Neural cell (in vitro differentiated cells): ENCODE results near the gene OR9Q2. TPM values are rescaled to one million over a fixed set of nuclear protein-coding genes. Genes with fewer than 3 reads are reported as not detected.

Source experiments
- H2AFZ ChIP-seq: fragments of 200-600, 300-800 bp; sonication (generic), shearing (Covaris generic); 2 replicates; pipeline ENCODE4 v1.6.0; 2014; ENCODE audit warnings: low read depth, mild to moderate bottlenecking, antibody characterized with exemption, low read length, moderate library complexity
- H3F3A ChIP-seq: fragments of 200-600 bp; shearing (Covaris generic); 2 replicates; pipeline ENCODE4 v1.6.1; 2016; ENCODE audit warnings: mild to moderate bottlenecking, moderate library complexity, mixed read lengths, antibody characterized with exemption, low read length; ENCODE audit not compliant: insufficient read depth, poor library complexity, severe bottlenecking
- H3K27ac ChIP-seq: fragments of 200-600, 300-800 bp; sonication (generic), shearing (Covaris generic); 2 replicates; pipeline ENCODE4 v1.5.1; 2014; ENCODE audit warnings: mild to moderate bottlenecking, low read length, moderate library complexity
- H3K27me3 ChIP-seq: fragments of 300-800, 200-600 bp; sonication (generic), shearing (Covaris generic); 2 replicates; pipeline ENCODE4 v1.6.0; 2014; ENCODE audit warnings: mild to moderate bottlenecking, low read depth, low read length, moderate library complexity; ENCODE audit not compliant: insufficient read depth
- H3K36me3 ChIP-seq: fragments of 300-800, 200-600 bp; sonication (generic), shearing (Covaris generic); 2 replicates; pipeline ENCODE4 v1.5.1; 2014; ENCODE audit warnings: mild to moderate bottlenecking, antibody characterized with exemption, low read length, moderate library complexity; ENCODE audit not compliant: insufficient read depth
- H3K4me2 ChIP-seq: fragments of 300-800, 200-600 bp; sonication (generic), shearing (Covaris generic); 2 replicates; pipeline ENCODE4 v1.6.0; 2014; ENCODE audit warnings: mild to moderate bottlenecking, low read length
- H3K4me3 ChIP-seq: fragments of 300-800, 200-600 bp; sonication (generic), shearing (Covaris generic); 2 replicates; pipeline ENCODE4 v1.5.1; 2014; ENCODE audit warnings: mild to moderate bottlenecking, low read length, moderate library complexity
- H3K79me2 ChIP-seq: fragments of 200-600 bp; shearing (Covaris generic); replicated peaks from 2 replicates; pipeline ENCODE4 v1.6.0; 2014; ENCODE audit warnings: mild to moderate bottlenecking, low read length, moderate library complexity; ENCODE audit not compliant: insufficient read depth
- H3K9ac ChIP-seq: fragments of 300-800, 200-600 bp; sonication (generic), shearing (Covaris generic); 2 replicates; pipeline ENCODE4 v1.6.1; 2016; ENCODE audit warnings: mild to moderate bottlenecking, low read length, mixed read lengths
- H3K9me2 ChIP-seq: fragments of 200-600 bp; shearing (Covaris generic); 2 replicates; pipeline ENCODE4 v1.6.1; 2016; ENCODE audit warnings: mild to moderate bottlenecking, low read length, mixed read lengths; ENCODE audit not compliant: insufficient read depth
- H3K9me3 ChIP-seq: fragments of 200-600, 300-800 bp; sonication (generic), shearing (Covaris generic); 2 replicates; pipeline ENCODE4 v1.6.1; 2016; ENCODE audit warnings: mild to moderate bottlenecking, mixed run types, low read length, moderate library complexity, mixed read lengths
- H4K20me1 ChIP-seq: fragments of 200-600 bp; shearing (Covaris generic); 2 replicates; pipeline ENCODE4 v1.6.1; 2016; ENCODE audit warnings: mild to moderate bottlenecking, mixed run types; ENCODE audit not compliant: insufficient read depth
- CTCF ChIP-seq: fragments of 450-650 bp; IDR thresholded peaks from 2 replicates; pipeline ENCODE4 v1.5.1; 2014; ENCODE audit warnings: antibody characterized with exemption, mild to moderate bottlenecking, moderate library complexity; ENCODE audit not compliant: poor library complexity, severe bottlenecking
- EP300 ChIP-seq: fragments of 450-650 bp; conservative IDR thresholded peaks from 2 replicates; pipeline ENCODE4 v1.6.1; 2014; ENCODE audit warnings: antibody characterized with exemption, mild to moderate bottlenecking, moderate library complexity; ENCODE audit not compliant: poor library complexity, severe bottlenecking
- EZH2 ChIP-seq: fragments of 200-600, 300-800 bp; shearing (Covaris generic), sonication (generic); IDR thresholded peaks from 2 replicates; pipeline ENCODE4 v1.6.1; 2014; ENCODE audit warnings: antibody characterized with exemption, low read length, borderline replicate concordance, mild to moderate bottlenecking; ENCODE audit not compliant: insufficient read depth, poor library complexity, severe bottlenecking
- MXI1 ChIP-seq: fragments of 450-650 bp; conservative IDR thresholded peaks from 2 replicates; pipeline ENCODE4 v1.6.1; 2014; ENCODE audit warnings: antibody characterized with exemption, mild to moderate bottlenecking; ENCODE audit not compliant: poor library complexity, severe bottlenecking
- POLR2AphosphoS5 ChIP-seq: IDR thresholded peaks from 2 replicates; pipeline ENCODE4 v1.6.1; 2012
- RAD21 ChIP-seq: fragments of 450-650 bp; conservative IDR thresholded peaks from 2 replicates; pipeline ENCODE4 v1.6.1; 2014; ENCODE audit warnings: antibody characterized with exemption, mild to moderate bottlenecking, moderate library complexity
- SMC3 ChIP-seq: fragments of 450-650 bp; conservative IDR thresholded peaks from 2 replicates; pipeline ENCODE4 v1.6.1; 2014; ENCODE audit warnings: antibody characterized with exemption, mild to moderate bottlenecking, moderate library complexity; ENCODE audit not compliant: poor library complexity
- TAF1 ChIP-seq: IDR thresholded peaks from 2 replicates; pipeline ENCODE4 v1.6.1; 2012; ENCODE audit warnings: low read depth
- polyA plus RNA-seq: library from polyadenylated mRNA; depleted of rRNA; stranded (reverse); fragments of >200 nt; gene quantifications from 2 replicates; pipeline ENCODE4 v1.2.3, GENCODE V29; 2014
- TF ChIP-seq, protein P1 (sequence below): IDR thresholded peaks from 2 replicates; pipeline ENCODE4 v1.6.1; 2012; ENCODE audit warnings: borderline replicate concordance

The OR9Q2 gene
- polyA plus RNA-seq, 1 donor from 2014 or later, result not detected

- no peaks in the 10 kb centered on the region for H3K79me2 ChIP-seq
- H3K36me3 ChIP-seq, result no peaks in the 10 kb centered on the region
- H3K9me3 ChIP-seq, result no peaks in the 10 kb centered on the region
- no peaks in the 10 kb centered on the region for H3K9me2 ChIP-seq
- TF ChIP-seq TAF1, result no peak
- TF ChIP-seq, protein P1, sequence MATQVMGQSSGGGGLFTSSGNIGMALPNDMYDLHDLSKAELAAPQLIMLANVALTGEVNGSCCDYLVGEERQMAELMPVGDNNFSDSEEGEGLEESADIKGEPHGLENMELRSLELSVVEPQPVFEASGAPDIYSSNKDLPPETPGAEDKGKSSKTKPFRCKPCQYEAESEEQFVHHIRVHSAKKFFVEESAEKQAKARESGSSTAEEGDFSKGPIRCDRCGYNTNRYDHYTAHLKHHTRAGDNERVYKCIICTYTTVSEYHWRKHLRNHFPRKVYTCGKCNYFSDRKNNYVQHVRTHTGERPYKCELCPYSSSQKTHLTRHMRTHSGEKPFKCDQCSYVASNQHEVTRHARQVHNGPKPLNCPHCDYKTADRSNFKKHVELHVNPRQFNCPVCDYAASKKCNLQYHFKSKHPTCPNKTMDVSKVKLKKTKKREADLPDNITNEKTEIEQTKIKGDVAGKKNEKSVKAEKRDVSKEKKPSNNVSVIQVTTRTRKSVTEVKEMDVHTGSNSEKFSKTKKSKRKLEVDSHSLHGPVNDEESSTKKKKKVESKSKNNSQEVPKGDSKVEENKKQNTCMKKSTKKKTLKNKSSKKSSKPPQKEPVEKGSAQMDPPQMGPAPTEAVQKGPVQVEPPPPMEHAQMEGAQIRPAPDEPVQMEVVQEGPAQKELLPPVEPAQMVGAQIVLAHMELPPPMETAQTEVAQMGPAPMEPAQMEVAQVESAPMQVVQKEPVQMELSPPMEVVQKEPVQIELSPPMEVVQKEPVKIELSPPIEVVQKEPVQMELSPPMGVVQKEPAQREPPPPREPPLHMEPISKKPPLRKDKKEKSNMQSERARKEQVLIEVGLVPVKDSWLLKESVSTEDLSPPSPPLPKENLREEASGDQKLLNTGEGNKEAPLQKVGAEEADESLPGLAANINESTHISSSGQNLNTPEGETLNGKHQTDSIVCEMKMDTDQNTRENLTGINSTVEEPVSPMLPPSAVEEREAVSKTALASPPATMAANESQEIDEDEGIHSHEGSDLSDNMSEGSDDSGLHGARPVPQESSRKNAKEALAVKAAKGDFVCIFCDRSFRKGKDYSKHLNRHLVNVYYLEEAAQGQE, result no peak
- no peak overlapping the region for H3K27ac ChIP-seq
- H2AFZ ChIP-seq, result no peak overlapping the region
- H3K9ac ChIP-seq, result no peak overlapping the region
- H3K4me2 ChIP-seq, result no peak overlapping the region
- no peak overlapping the region for H3K4me3 ChIP-seq
- no peaks in the 10 kb centered on the region for H3K27me3 ChIP-seq
- H3F3A ChIP-seq, result no peaks in the 10 kb centered on the region
- H4K20me1 ChIP-seq, result no peaks in the 10 kb centered on the region
These were observed 23.9 kb upstream of the OR9Q2 start for GRCh38 chr11:58164990-58165389.

GRCh38 chr11:58165504-58166106 is 23.3 kb upstream of the OR9Q2 start:
- H3K9ac ChIP-seq, result no peak overlapping the region
- H3K9me2 ChIP-seq, result no peaks in the 10 kb centered on the region
- H3K36me3 ChIP-seq, result no peaks in the 10 kb centered on the region
- H3K4me3 ChIP-seq, result no peak overlapping the region
- no peaks in the 10 kb centered on the region for H3K27me3 ChIP-seq
- no peaks in the 10 kb centered on the region for H3K79me2 ChIP-seq
- H2AFZ ChIP-seq, result no peak overlapping the region
- no peaks in the 10 kb centered on the region for H4K20me1 ChIP-seq
- no peak overlapping the region for H3K27ac ChIP-seq
- no peak for TF ChIP-seq EZH2
- H3K4me2 ChIP-seq, result no peak overlapping the region
- H3K9me3 ChIP-seq, result no peaks in the 10 kb centered on the region
- H3F3A ChIP-seq, result no peaks in the 10 kb centered on the region

DNA sequence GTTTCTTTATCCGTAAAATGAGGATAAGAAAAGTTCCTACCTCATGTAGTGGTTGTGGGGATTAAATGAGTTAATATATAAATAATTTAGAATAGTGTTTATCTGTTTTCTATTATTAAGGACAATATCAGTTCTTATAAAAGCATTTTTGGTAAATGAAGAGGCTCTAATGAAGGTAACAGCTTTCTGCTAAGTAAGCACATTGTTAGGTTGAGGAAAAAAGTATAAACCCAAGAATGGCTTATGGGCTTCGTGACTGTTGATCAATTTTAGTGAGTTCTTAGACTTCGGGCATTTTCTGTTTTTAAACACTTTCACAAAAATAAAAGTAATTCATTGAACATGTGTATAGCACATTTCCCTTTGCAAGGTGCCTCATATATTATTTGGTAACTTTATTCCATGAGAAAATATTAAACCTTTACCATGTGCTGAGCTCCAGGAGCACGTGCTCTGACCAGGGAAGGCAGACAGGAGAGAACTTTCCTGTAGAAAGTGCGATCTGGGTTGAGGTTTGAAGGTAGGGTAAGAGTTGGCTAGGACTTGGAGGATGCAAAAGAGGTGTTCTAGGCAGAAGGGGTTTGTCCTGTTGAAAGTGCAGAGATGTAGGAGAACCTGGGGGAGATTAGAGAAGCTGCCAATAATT is 11.3 kb upstream of the OR9Q2 start:
- TF ChIP-seq EP300 (no peak), RAD21 (no peak), EZH2 (no peak), TAF1 (no peak), CTCF (no peak), MXI1 (no peak), SMC3 (no peak), POLR2AphosphoS5 (no peak)
- TF ChIP-seq, protein P1, result no peak
- Histone ChIP-seq H4K20me1 (no peaks in the 10 kb centered on the region), H3K27me3 (no peaks in the 10 kb centered on the region), H2AFZ (no peak overlapping the region), H3K4me2 (no peak overlapping the region), H3K4me3 (no peak overlapping the region), H3K79me2 (no peaks in the 10 kb centered on the region), H3K36me3 (no peaks in the 10 kb centered on the region), H3K9me3 (no peaks in the 10 kb centered on the region), H3K27ac (no peak overlapping the region), H3K9me2 (no peaks in the 10 kb centered on the region), H3F3A (no peaks in the 10 kb centered on the region), H3K9ac (no peak overlapping the region)
